ENCODE measurements around the gene SLC38A2.

SLC38A2 gene

DNA sequence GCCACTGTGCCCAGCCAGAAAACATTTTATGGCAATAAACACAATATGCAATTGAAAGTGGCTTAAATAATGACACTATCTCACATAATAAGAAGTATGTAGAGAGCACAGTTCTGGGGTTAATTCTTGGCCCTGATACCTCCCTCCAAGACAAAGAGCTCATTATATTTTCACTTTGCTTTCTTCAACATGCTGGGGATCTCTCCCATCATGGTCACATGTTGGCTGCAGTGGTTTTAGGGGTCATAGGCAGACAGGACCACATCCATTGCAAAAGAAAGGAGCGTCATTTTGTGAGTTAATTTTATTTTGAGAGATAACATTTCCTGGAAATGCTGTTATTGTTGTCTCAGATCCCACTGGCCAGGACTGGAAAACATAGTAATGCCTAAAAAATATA, 8.3 kb upstream of the SLC38A2 start:
- in situ Hi-C loops (cut with HindIII; ENCODE audit: low pct_ligation_motif_present, low pct_unique_long_range_greater_than_20kb, low sequenced_read_pairs) = no loop called here

GRCh38 chr12:46380022-46380796, 7.6 kb upstream of the SLC38A2 start:
- no peak for DNase-seq
- in situ Hi-C loops (cut with HindIII; ENCODE audit: low pct_ligation_motif_present, low pct_unique_long_range_greater_than_20kb, low sequenced_read_pairs) = no loop called here

More for the DNA sequence above, 8.3 kb upstream of the SLC38A2 start:
- DNase-seq = no peak

DNA sequence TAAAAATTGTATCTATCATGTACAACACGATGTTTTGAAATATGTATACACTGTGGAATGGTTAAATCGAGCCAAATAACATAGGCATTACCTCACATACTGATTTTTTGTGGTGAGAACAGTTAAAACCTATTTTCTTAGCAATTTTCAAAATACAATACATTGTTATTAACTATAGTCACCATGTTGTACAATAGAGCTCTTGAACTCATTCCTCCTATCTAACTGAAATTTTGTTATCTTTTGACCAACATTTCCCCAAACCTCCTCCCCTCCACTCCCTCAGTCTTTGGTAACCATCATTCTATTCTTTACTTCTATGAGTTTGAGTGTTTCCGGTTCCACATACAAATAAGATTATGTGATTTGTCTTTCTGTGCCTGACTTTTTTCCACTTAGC, 6.8 kb upstream of the SLC38A2 start:
- in situ Hi-C loops (cut with HindIII; ENCODE audit: low pct_ligation_motif_present, low pct_unique_long_range_greater_than_20kb, low sequenced_read_pairs) = no loop called here
- no peak for DNase-seq

GRCh38 chr12:46378530-46378929, 6.0 kb upstream of the SLC38A2 start:
- no peak for DNase-seq
- in situ Hi-C loops (cut with HindIII; ENCODE audit: low pct_ligation_motif_present, low pct_unique_long_range_greater_than_20kb, low sequenced_read_pairs) = no loop called here

DNA sequence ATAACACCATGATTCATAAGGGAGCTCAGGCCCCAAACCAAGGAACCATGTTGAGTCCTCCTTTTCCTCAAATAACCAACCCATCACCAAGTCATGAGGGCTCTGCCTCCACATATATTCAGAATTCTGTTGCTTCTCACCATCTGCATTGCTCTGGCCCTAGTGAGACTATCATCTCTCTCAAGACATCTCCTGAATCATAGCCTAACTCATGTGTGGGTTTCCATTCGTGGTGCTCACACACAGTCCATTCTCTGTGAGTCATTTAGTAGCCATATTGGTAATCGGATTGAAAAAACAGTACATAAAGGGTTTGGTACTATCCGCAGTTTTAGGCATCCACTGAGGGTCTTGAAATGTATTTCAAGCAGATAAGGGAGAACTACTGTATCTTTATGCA, 5.1 kb upstream of the SLC38A2 start:
- no peak for DNase-seq
- in situ Hi-C loops (cut with HindIII; ENCODE audit: low pct_ligation_motif_present, low pct_unique_long_range_greater_than_20kb, low sequenced_read_pairs) = no loop called here

- in situ Hi-C loops (cut with HindIII; ENCODE audit: low pct_ligation_motif_present, low pct_unique_long_range_greater_than_20kb, low sequenced_read_pairs) = no loop called here
- DNase-seq = no peak
Measured at GRCh38 chr12:46376579-46376978, 4.0 kb upstream of the SLC38A2 start.

DNA sequence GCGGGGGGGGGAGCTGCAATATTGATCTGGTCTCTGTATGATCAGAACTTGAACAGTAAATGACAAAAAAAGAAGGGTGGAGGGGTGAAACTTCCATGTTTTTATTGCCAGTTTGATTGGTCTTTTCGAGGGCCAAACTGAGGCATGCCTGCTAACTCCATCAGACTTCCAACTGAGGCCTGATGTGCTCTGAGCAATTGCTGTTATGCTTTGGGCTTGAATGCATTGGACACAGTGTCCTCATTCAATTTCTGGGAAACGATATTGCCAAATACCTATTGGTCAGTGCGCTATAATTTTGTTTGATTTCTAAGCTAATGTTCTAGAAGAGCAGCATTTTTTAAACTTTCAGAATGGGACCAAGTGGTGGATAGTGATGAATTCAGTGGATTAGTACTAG, 2.1 kb upstream of the SLC38A2 start:
- no peak for DNase-seq
- in situ Hi-C loops (cut with HindIII; ENCODE audit: low pct_ligation_motif_present, low pct_unique_long_range_greater_than_20kb, low sequenced_read_pairs) = loop anchor here (25.0 kb wide), 1 partner anchor 212 kb away; no protein-coding TSS in a partner anchor

DNA sequence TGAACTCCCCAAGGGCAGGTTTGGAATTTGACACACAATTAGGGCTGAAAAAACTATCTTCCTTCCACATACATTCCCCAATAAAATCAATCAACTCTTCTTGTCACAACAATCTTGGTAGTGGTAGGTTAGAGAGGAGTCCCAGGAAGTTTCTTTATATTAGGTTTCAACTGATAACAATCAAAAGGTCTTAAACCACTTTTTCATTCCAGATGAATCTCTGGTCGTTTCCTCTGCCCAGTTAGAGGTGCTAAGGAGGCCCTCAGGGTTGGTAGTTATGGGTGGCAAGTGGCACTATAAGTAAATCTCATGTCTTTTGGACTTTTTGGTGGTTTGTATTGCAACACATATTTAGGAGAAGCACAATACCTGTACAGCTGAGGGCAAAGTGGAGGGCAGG, 1.7 kb upstream of the SLC38A2 start:
- in situ Hi-C loops (cut with HindIII; ENCODE audit: low pct_ligation_motif_present, low pct_unique_long_range_greater_than_20kb, low sequenced_read_pairs) = loop anchor here (25.0 kb wide), 1 partner anchor 212 kb away; no protein-coding TSS in a partner anchor
- no peak for DNase-seq

GRCh38 chr12:46373301-46374296, 1.0 kb upstream of the SLC38A2 start:
- peak; percentile 59 for DNase-seq
- in situ Hi-C loops (cut with HindIII; ENCODE audit: low pct_ligation_motif_present, low pct_unique_long_range_greater_than_20kb, low sequenced_read_pairs) = loop anchor here (25.0 kb wide), 1 partner anchor 211 kb away; no protein-coding TSS in a partner anchor

GRCh38 chr12:46371718-46372543, 642 bp downstream of the SLC38A2 start:
- in situ Hi-C loops (cut with HindIII; ENCODE audit: low pct_ligation_motif_present, low pct_unique_long_range_greater_than_20kb, low sequenced_read_pairs) = loop anchor here (25.0 kb wide), 1 partner anchor 210 kb away; no protein-coding TSS in a partner anchor
- DNase-seq = peak; percentile 72

- in situ Hi-C loops (cut with HindIII; ENCODE audit: low pct_ligation_motif_present, low pct_unique_long_range_greater_than_20kb, low sequenced_read_pairs) = loop anchor here (25.0 kb wide), 1 partner anchor 209 kb away; no protein-coding TSS in a partner anchor
- peak; percentile 95 for DNase-seq
Measured at GRCh38 chr12:46370792-46371717, 1.5 kb downstream of the SLC38A2 start.

DNA sequence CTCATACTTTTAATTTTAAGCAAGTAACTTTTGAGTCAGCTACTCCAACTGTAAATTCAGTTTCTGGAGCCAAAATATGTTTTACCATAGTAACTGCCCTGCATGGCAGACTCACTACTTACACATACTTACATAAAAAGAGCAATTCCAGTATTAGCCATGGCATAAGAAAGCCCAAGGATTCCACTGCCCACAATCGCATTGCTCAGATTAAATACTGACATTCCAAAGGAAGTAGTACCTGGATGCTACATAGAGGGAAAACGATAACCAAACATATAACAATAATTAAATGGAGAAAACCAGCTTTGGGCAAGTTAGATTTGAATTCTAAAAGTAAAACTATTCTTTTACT, 2.2 kb downstream of the SLC38A2 start:
- no peak for DNase-seq
- in situ Hi-C loops (cut with HindIII; ENCODE audit: low pct_ligation_motif_present, low pct_unique_long_range_greater_than_20kb, low sequenced_read_pairs) = loop anchor here (25.0 kb wide), 1 partner anchor 208 kb away; no protein-coding TSS in a partner anchor

GRCh38 chr12:46369474-46370379, 2.8 kb downstream of the SLC38A2 start:
- no peak for DNase-seq
- in situ Hi-C loops (cut with HindIII; ENCODE audit: low pct_ligation_motif_present, low pct_unique_long_range_greater_than_20kb, low sequenced_read_pairs) = loop anchor here (25.0 kb wide), 1 partner anchor 207 kb away; no protein-coding TSS in a partner anchor

- in situ Hi-C loops (cut with HindIII; ENCODE audit: low pct_ligation_motif_present, low pct_unique_long_range_greater_than_20kb, low sequenced_read_pairs) = loop anchor here (25.0 kb wide), 1 partner anchor 207 kb away; no protein-coding TSS in a partner anchor
- no peak for DNase-seq
Measured at GRCh38 chr12:46369095-46369473, 3.5 kb downstream of the SLC38A2 start.

DNA sequence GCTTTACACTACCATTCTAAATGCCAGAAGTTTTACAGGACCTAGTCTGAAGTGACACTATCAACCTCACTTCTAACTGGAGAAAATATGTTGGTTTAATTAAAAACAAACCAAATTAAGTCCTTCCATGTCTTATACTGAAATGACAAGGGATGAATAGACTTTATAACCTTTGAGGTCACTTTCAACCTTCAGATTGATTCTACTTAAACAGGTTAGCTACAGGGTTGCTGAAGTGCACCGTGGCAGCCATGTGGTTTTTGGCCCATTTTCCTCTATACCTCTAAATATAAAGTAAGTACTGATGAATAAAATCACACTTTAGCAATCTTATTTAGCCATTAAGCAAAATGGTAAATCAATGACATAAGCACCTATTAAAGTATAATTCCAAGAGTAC, 3.9 kb downstream of the SLC38A2 start:
- in situ Hi-C loops (cut with HindIII; ENCODE audit: low pct_ligation_motif_present, low pct_unique_long_range_greater_than_20kb, low sequenced_read_pairs) = loop anchor here (25.0 kb wide), 1 partner anchor 206 kb away; no protein-coding TSS in a partner anchor
- no peak for DNase-seq

- DNase-seq = no peak
- in situ Hi-C loops (cut with HindIII; ENCODE audit: low pct_ligation_motif_present, low pct_unique_long_range_greater_than_20kb, low sequenced_read_pairs) = loop anchor here (25.0 kb wide), 1 partner anchor 206 kb away; no protein-coding TSS in a partner anchor
Measured at GRCh38 chr12:46368138-46368537, 4.4 kb downstream of the SLC38A2 start.
